ENCODE results near the gene COP1.

Gene COP1

DNA sequence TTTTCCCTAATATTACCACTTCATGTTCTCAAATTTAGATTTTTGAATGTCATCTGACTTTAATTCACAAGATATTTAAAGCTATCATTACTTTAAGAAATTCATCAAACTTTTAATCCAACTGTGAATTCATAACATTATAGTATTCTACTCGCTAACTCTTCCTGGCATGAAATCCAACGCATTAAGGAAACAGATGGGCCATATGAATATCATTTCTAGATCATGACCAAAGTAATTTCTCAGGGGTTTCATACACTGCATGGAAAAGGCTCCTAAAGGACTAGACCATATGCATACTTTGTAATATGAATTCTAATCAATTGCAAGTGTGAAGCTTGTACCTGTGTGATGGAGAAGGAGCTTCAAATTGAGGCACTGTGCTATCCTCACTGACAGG lies 72.4 kb downstream of the COP1 start:
- H3K27me3 ChIP-seq (ENCODE audit: control insufficient read depth, insufficient read depth, low read length) = no peaks in the 10 kb centered on the region
- H3K9ac ChIP-seq (ENCODE audit: low read length) = no peak overlapping the region
- peaks cover 10% of the 10 kb centered on the region; the same call in 1 of the 2 replicates for H3K36me3 ChIP-seq (ENCODE audit: control insufficient read depth, insufficient read depth, low read length)
- H3K4me3 ChIP-seq (ENCODE audit: low read depth, low read length) = no peak overlapping the region
- no peaks in the 10 kb centered on the region for H3K4me1 ChIP-seq (ENCODE audit: control insufficient read depth, insufficient read depth, low read length)
- H3K27ac ChIP-seq (ENCODE audit: low read depth, low read length) = no peak overlapping the region
- H3K9me3 ChIP-seq (ENCODE audit: control insufficient read depth, insufficient read depth, low read depth, low read length) = no peaks in the 10 kb centered on the region

DNA sequence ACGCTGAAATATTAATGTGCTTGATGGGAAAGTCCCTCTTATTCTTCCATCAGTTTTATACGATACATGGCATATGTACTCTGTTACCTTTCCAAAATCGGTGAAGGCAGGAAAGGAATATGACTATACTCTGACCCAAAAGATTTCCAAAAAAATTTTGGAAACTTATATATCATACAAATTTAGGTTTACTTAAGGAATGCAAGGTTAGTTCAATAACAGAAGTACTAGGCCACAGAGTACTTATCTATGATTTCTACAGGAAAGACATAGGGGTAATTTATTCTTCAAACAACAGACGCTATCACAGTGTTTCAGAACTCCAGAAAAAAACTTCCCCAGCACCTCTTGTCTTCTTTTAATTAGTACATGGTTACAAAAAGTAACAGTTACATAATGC lies 84.8 kb downstream of the COP1 start:
- H3K4me3 ChIP-seq (ENCODE audit: low read depth, low read length) = no peak overlapping the region
- H3K27ac ChIP-seq (ENCODE audit: low read depth, low read length) = no peak overlapping the region
- H3K9ac ChIP-seq (ENCODE audit: low read length) = no peak overlapping the region
- H3K36me3 ChIP-seq (ENCODE audit: control insufficient read depth, insufficient read depth, low read length) = no peaks in the 10 kb centered on the region
- no peaks in the 10 kb centered on the region for H3K4me1 ChIP-seq (ENCODE audit: control insufficient read depth, insufficient read depth, low read length)
- H3K9me3 ChIP-seq (ENCODE audit: control insufficient read depth, insufficient read depth, low read depth, low read length) = no peaks in the 10 kb centered on the region
- no peaks in the 10 kb centered on the region for H3K27me3 ChIP-seq (ENCODE audit: control insufficient read depth, insufficient read depth, low read length)

DNA sequence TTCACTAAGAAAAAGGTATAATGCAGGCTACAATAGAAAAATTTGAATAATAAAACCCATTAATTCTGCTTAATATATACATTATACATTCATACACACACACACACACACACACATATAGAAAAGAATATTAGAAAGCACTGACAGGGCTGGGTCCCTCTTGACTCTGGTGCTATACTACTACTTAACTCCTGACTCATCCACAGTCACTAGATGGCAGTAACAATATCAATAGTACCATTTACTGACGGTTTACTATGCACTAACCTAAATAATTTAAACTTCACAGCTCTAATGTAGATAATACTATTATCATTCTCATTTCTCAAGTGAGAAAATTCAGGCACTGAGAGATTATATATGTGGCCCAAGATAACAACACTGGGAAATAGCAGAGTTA lies 87.5 kb downstream of the COP1 start:
- H3K4me1 ChIP-seq (ENCODE audit: control insufficient read depth, insufficient read depth, low read length) = no peaks in the 10 kb centered on the region
- no peaks in the 10 kb centered on the region for H3K27me3 ChIP-seq (ENCODE audit: control insufficient read depth, insufficient read depth, low read length)
- H3K9me3 ChIP-seq (ENCODE audit: control insufficient read depth, insufficient read depth, low read depth, low read length) = no peaks in the 10 kb centered on the region
- peaks cover 4% of the 10 kb centered on the region for H3K36me3 ChIP-seq (ENCODE audit: control insufficient read depth, insufficient read depth, low read length)
- H3K27ac ChIP-seq (ENCODE audit: low read depth, low read length) = no peak overlapping the region
- no peak overlapping the region for H3K9ac ChIP-seq (ENCODE audit: low read length)
- no peak overlapping the region for H3K4me3 ChIP-seq (ENCODE audit: low read depth, low read length)

DNA sequence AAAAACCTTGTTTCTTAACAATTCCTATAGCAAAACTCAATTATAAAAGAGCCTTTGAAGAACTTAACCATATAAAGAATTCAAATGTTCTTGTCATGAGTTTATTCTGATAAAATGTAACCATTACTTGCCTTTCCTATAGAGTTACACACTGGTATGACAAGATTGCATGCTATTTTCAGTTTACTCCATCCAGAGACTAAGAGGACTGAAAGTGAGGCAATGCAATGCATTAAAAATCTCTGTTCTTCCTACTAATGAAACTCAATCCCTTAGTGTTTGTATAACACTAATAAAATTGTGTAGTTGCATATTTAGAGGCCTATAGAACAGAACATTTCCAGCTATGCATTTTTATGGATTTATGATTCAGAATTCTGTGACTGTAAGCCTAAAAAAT lies 88.1 kb downstream of the COP1 start:
- Histone ChIP-seq H3K36me3 (ENCODE audit: control insufficient read depth, insufficient read depth, low read length) (peaks cover 4% of the 10 kb centered on the region), H3K27ac (ENCODE audit: low read depth, low read length) (no peak overlapping the region), H3K27me3 (ENCODE audit: control insufficient read depth, insufficient read depth, low read length) (no peaks in the 10 kb centered on the region), H3K4me3 (ENCODE audit: low read depth, low read length) (no peak overlapping the region), H3K9ac (ENCODE audit: low read length) (no peak overlapping the region), H3K9me3 (ENCODE audit: control insufficient read depth, insufficient read depth, low read depth, low read length) (no peaks in the 10 kb centered on the region), H3K4me1 (ENCODE audit: control insufficient read depth, insufficient read depth, low read length) (no peaks in the 10 kb centered on the region)

DNA sequence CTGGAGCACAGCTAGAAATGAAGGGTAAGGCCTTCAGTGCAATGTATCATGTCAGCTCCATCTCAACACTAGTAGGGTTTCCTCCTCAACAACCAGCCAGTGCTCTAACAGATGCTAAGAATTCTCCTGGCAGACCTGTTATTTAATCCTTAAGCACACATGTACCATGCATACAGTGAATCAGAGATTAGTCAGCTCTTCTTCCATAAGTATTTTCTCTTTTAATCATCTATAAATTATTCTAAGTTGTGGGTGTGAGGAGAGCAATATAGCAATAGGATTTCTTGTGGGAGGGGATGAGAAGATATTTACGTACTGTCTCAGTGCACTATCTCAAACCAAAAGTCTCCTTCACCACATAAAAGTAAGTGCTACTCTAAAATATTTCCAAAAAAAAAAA lies 95.3 kb downstream of the COP1 start:
- no peaks in the 10 kb centered on the region for H3K9me3 ChIP-seq (ENCODE audit: control insufficient read depth, insufficient read depth, low read depth, low read length)
- no peaks in the 10 kb centered on the region for H3K27me3 ChIP-seq (ENCODE audit: control insufficient read depth, insufficient read depth, low read length)
- no peak overlapping the region for H3K27ac ChIP-seq (ENCODE audit: low read depth, low read length)
- no peak overlapping the region for H3K4me3 ChIP-seq (ENCODE audit: low read depth, low read length)
- H3K4me1 ChIP-seq (ENCODE audit: control insufficient read depth, insufficient read depth, low read length) = no peaks in the 10 kb centered on the region
- no peak overlapping the region for H3K9ac ChIP-seq (ENCODE audit: low read length)
- H3K36me3 ChIP-seq (ENCODE audit: control insufficient read depth, insufficient read depth, low read length) = peaks cover 7% of the 10 kb centered on the region

DNA sequence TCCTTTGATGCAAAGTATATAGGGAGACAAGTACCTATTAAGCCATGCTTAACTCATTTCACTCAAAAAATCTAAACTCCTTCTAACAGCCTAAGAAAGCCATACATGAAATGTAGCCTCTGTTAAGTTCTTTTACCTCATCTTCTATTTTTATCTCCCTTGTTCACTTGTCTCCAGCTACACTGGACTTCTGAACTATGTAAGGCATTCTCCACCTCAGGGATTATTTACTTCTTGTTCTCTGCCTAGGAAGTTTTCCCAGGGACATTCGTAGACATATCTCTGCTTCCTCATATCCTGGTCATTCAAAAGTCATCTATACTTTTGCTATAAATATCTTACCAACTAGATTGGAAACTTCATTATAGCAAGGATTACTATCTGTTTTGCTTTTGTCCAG lies 96.9 kb downstream of the COP1 start:
- no peak overlapping the region for H3K27ac ChIP-seq (ENCODE audit: low read depth, low read length)
- no peaks in the 10 kb centered on the region for H3K27me3 ChIP-seq (ENCODE audit: control insufficient read depth, insufficient read depth, low read length)
- H3K36me3 ChIP-seq (ENCODE audit: control insufficient read depth, insufficient read depth, low read length) = peaks cover 3% of the 10 kb centered on the region; the same call in 1 of the 2 replicates
- no peak overlapping the region for H3K4me3 ChIP-seq (ENCODE audit: low read depth, low read length)
- no peak overlapping the region for H3K9ac ChIP-seq (ENCODE audit: low read length)
- no peaks in the 10 kb centered on the region for H3K4me1 ChIP-seq (ENCODE audit: control insufficient read depth, insufficient read depth, low read length)
- H3K9me3 ChIP-seq (ENCODE audit: control insufficient read depth, insufficient read depth, low read depth, low read length) = no peaks in the 10 kb centered on the region

DNA sequence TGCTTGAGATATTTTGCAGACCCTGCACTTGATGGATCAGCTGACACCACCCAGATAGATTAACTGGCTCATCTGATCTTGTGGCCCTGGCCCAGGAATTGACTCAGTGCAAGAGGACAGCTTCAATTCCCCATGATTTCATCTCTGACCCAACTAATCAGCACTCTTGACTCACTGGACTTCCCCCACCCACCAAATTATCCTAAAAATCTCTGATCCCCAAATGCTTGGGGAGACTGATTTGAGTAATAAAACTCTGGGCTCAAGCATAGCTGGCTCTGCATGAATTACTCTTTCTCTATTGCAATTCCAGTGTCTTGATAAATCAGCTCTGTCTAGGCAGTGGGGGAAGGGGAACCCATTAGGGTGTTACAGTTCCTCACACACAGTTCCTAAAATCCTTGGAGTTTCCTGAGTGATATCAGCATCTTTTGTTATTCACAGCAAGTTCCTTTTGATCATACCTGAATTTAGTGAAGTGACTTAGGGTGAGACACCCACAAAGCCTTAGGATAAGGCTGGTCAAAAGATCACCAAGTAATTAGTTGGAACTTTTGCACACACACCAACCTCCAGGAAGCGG lies 104.2 kb downstream of the COP1 start:
- H3K4me1 ChIP-seq (ENCODE audit: control insufficient read depth, insufficient read depth, low read length) = peaks cover 4% of the 10 kb centered on the region
- H3K4me3 ChIP-seq (ENCODE audit: low read depth, low read length) = no peak overlapping the region
- H3K9ac ChIP-seq (ENCODE audit: low read length) = no peak overlapping the region
- peaks cover 9% of the 10 kb centered on the region; the same call in 1 of the 2 replicates for H3K36me3 ChIP-seq (ENCODE audit: control insufficient read depth, insufficient read depth, low read length)
- no peaks in the 10 kb centered on the region for H3K27me3 ChIP-seq (ENCODE audit: control insufficient read depth, insufficient read depth, low read length)
- H3K9me3 ChIP-seq (ENCODE audit: control insufficient read depth, insufficient read depth, low read depth, low read length) = peaks cover 4% of the 10 kb centered on the region; the same call in 1 of the 2 replicates
- no peak overlapping the region for H3K27ac ChIP-seq (ENCODE audit: low read depth, low read length)

DNA sequence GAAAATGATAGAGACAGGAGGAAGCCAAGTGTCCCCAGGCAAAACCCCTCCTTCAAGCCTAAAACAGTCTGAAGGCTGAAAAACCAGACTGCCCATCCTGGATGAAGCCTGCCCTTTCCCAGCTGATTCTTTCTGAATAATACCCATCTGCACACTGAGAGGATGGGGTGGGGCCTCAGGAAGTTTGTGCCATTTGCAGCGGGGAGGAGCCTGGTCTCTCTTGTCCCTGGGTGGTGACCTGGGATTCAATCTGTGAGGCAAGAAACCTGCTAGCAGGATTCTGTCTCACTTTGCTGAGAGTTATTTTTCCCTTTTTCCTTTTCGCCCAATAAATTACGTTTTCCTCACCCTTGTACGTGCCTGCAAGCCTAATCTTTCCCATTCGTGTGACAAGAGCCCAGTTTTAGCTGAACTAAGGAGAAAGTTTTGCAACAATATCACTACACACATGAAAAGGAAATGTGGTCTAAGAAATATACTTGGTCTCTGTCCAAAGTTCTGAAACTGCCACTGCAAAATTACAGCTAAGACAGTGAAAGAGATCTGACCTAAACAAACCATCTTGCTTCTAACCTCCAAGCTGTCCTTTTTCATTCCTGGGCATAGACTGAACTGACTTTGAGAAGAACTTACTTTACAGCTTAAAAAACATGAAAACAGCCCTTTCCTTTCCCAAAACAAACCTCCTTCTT lies 105.0 kb downstream of the COP1 start:
- Histone ChIP-seq H3K9ac (ENCODE audit: low read length) (no peak overlapping the region), H3K4me1 (ENCODE audit: control insufficient read depth, insufficient read depth, low read length) (peaks cover 4% of the 10 kb centered on the region), H3K36me3 (ENCODE audit: control insufficient read depth, insufficient read depth, low read length) (peaks cover 9% of the 10 kb centered on the region; the same call in 1 of the 2 replicates), H3K4me3 (ENCODE audit: low read depth, low read length) (no peak overlapping the region), H3K27me3 (ENCODE audit: control insufficient read depth, insufficient read depth, low read length) (no peaks in the 10 kb centered on the region), H3K27ac (ENCODE audit: low read depth, low read length) (no peak overlapping the region), H3K9me3 (ENCODE audit: control insufficient read depth, insufficient read depth, low read depth, low read length) (peaks cover 4% of the 10 kb centered on the region; the same call in 1 of the 2 replicates)

DNA sequence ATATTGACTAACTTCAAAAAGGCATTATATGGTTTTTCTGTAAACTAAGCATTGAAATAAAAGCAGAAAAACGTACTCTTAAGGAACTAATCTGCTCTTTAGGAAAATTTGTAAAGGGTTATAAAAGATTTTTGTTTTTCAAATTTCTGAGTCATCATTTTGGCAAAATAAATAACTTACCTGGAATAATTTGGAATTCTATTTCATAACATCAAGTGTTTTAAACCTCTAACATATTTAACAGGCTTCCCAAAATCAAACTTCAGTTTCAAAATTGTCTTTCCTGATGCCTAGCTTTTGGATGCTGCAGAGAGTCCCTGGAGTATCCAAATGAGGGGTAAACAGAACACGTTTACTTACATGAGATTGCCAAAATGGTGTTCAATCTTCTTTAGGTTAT lies 108.5 kb downstream of the COP1 start:
- Histone ChIP-seq H3K36me3 (ENCODE audit: control insufficient read depth, insufficient read depth, low read length) (peaks cover 9% of the 10 kb centered on the region; the same call in 1 of the 2 replicates), H3K27me3 (ENCODE audit: control insufficient read depth, insufficient read depth, low read length) (no peaks in the 10 kb centered on the region), H3K4me1 (ENCODE audit: control insufficient read depth, insufficient read depth, low read length) (peaks cover 4% of the 10 kb centered on the region), H3K9me3 (ENCODE audit: control insufficient read depth, insufficient read depth, low read depth, low read length) (peaks cover 4% of the 10 kb centered on the region; the same call in 1 of the 2 replicates), H3K27ac (ENCODE audit: low read depth, low read length) (no peak overlapping the region), H3K9ac (ENCODE audit: low read length) (no peak overlapping the region), H3K4me3 (ENCODE audit: low read depth, low read length) (no peak overlapping the region)

DNA sequence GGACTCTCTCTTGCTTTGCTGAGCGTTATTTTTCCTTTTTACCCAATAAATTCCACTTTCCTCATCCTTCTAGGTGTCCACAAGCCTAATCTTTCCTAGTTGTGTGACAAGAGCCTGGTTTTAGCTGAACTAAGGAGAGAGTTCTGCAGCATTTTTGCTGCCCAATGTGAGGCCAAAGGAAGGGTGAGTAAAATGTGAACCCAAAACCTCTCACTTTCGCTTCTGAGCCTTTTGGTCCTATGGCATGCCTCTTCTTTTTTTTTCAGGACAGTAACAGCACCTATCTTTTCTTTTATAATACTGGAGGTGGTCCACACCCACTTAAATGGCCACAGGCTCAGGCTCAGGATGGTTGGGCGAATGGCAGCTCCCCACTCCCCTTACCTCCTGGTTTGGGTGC lies 111.1 kb downstream of the COP1 start:
- H3K4me3 ChIP-seq (ENCODE audit: low read depth, low read length) = no peak overlapping the region
- peaks cover 3% of the 10 kb centered on the region; the same call in 1 of the 2 replicates for H3K9me3 ChIP-seq (ENCODE audit: control insufficient read depth, insufficient read depth, low read depth, low read length)

DNA sequence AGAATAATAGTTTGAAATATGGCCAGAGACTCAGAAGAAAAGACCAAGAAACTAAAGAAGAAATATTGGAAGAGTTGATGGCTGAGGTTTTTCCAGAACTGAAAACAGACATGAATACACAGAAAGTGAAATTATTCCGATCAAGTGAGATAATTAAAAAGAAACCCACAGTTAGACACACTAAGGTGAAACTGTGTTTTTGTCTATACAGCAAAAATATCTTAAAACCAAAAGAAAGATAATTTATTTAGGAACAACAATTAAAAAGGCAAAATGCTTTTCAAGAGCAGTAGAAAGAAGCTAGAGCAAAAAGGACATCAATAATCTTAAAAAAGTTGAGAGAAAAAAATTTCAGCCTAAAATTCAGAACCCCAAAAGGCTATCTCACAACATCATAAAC lies 116.3 kb downstream of the COP1 start:
- no peak overlapping the region for H3K4me3 ChIP-seq (ENCODE audit: low read depth, low read length)
- H3K27me3 ChIP-seq (ENCODE audit: control insufficient read depth, insufficient read depth, low read length) = no peaks in the 10 kb centered on the region

More for the DNA sequence above, 111.1 kb downstream of the COP1 start:
- no peak overlapping the region for H3K27ac ChIP-seq (ENCODE audit: low read depth, low read length)
- peaks cover 8% of the 10 kb centered on the region; the same call in 1 of the 2 replicates for H3K36me3 ChIP-seq (ENCODE audit: control insufficient read depth, insufficient read depth, low read length)
- H3K4me1 ChIP-seq (ENCODE audit: control insufficient read depth, insufficient read depth, low read length) = no peaks in the 10 kb centered on the region
- H3K27me3 ChIP-seq (ENCODE audit: control insufficient read depth, insufficient read depth, low read length) = no peaks in the 10 kb centered on the region
- no peak overlapping the region for H3K9ac ChIP-seq (ENCODE audit: low read length)

More for the DNA sequence above, 116.3 kb downstream of the COP1 start:
- Histone ChIP-seq H3K9ac (ENCODE audit: low read length) (no peak overlapping the region), H3K36me3 (ENCODE audit: control insufficient read depth, insufficient read depth, low read length) (no peaks in the 10 kb centered on the region), H3K4me1 (ENCODE audit: control insufficient read depth, insufficient read depth, low read length) (peaks cover 10% of the 10 kb centered on the region; the same call in 1 of the 2 replicates), H3K9me3 (ENCODE audit: control insufficient read depth, insufficient read depth, low read depth, low read length) (0 out of 2 replicates have a peak, but pooled peaks cover 2% of the 10 kb centered on the region), H3K27ac (ENCODE audit: low read depth, low read length) (no peak overlapping the region)
